HG03159 (cell line): Measurements from ENCODE around the gene ASB8.

Experiments
- ATAC-seq: cut with Tn5 transposase; IDR thresholded peaks from one replicate; pipeline ENCODE4 v1.9.1; 2021; ENCODE audit warnings: mild to moderate bottlenecking, moderate library complexity; ENCODE audit not compliant: unreplicated experiment

ASB8 gene

DNA sequence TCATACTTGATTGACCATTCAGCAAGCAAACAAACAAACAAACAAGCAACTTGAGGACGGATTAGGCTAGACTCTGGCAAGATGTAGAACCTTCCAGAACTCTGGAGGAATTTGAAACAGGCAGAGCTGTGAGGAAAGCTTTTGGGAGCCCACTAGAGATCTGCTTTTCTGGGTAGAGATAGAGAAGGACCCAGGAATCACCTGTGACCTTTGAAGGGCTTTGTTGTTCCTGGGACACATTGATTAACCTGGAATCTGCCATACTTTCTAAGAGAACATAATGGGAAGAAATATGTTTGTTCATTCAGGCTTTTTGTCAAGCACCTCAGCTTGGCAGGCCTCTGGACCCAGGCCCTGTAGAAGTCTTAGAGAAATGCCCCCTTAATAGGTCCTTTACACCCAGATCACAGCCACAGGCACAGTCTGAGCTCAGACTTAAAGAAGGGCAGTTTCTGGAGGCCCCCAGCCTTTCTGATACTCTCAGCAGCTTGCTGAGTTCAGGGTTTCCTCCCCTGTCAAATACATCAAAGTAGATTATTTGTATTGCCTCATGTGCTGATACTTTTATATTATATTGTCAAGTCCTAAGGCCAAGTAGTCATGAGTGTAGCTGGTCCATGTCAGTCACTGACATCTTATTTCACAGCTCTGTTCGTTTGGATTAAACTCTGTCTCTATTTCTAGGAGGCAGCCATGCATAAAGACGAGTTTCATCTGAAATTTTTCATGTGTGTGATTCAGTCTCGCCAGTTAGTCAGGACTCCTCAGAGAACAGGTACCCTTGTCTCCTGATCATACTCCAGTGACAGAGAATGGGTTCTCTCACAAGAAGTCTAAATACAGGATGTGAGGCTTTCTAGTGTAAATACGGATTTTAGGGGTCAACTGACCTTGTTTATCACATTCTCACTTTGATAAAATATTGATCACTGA lies 50.4 kb downstream of the ASB8 start:
- no peak for ATAC-seq

- ATAC-seq = peak; percentile 65
These were observed 51.2 kb downstream of the ASB8 start, which contains the start of gene SENP1 for GRCh38 chr12:48105867-48106680. TSS of gene SENP1 (minus strand) at chr12:48106079. CDS start at chr12:48101472, 4,607 bp downstream.

GRCh38 chr12:48105321-48105866 lies 51.9 kb downstream of the ASB8 start:
- peak; percentile 26 for ATAC-seq

GRCh38 chr12:48104531-48104930 lies 52.8 kb downstream of the ASB8 start:
- no peak for ATAC-seq
